ENCODE measurements around the gene SLC6A20. TPM values are rescaled to one million over a fixed set of nuclear protein-coding genes. Genes with fewer than 3 reads are reported as not detected.
A peak's percentile ranks its signal among the peaks of the same experiment; 100 is the strongest.

The SLC6A20 gene
- total and polyA plus RNA-seq, 7 experiments from 2014 or later = not detected

DNA sequence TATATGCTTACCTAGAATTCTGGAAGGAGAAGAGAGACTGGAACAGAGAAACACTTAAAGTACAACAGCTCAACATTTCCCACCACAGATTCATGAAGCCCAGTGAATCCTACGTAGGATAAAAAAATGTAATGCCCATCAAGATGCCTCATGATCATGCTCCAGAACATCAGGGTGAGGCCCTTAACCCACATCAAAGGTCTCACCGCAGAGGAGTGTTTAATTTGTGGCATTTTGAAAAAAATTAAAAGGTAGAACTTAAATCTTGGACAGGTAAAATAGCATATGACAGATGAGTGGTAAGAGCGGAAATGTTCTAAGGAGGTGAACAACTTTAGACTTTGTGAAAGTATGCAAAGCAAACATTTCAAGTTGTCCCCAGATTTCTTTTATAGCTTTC, 9.7 kb upstream of the SLC6A20 start:
- CTCF ChIA-PET = no interaction called here
- no peak overlapping the region for H3K4me3 ChIP-seq (ENCODE audit: low read length)
- ATAC-seq = no peak

GRCh38 chr3:45803252-45803935, 7.1 kb upstream of the SLC6A20 start:
- no peak for DNase-seq
- no peaks in the 10 kb centered on the region for H3K9me3 Mint-ChIP-seq
- peaks cover 12 to 63% (median 13%) of the 10 kb centered on the region in 5 donors for H3K27me3 Mint-ChIP-seq
- H3K4me3 Mint-ChIP-seq = no peak overlapping the region
- intact Hi-C loops (cut with micrococcal nuclease) = no loop called here
- no peaks in the 10 kb centered on the region for H3K36me3 Mint-ChIP-seq
- H3K27me3 ChIP-seq (ENCODE audit: control insufficient read depth in 2 of 2, insufficient read depth in 2 of 2, low read length in 2 of 2) = no peaks in the 10 kb centered on the region
- no peaks in the 10 kb centered on the region for H3K36me3 ChIP-seq (ENCODE audit: control insufficient read depth in 2 of 3, insufficient read depth in 3 of 3, low read length in 3 of 3)
- CTCF ChIA-PET = no interaction called here
- H3K4me3 ChIP-seq (ENCODE audit: low read length) = no peak overlapping the region
- ATAC-seq = no peak
- POLR2A ChIA-PET = no interaction called here
- H3K4me1 Mint-ChIP-seq = peaks cover 0 to 14% (median 11%) of the 10 kb centered on the region in 7 donors
- H3K27ac Mint-ChIP-seq = no peak overlapping the region
- H3K9me3 ChIP-seq (ENCODE audit: control insufficient read depth in 2 of 3, low read length in 3 of 3) = no peaks in the 10 kb centered on the region
- no peak overlapping the region for H3K27ac ChIP-seq (ENCODE audit: low read depth, low read length)
- no peaks in the 10 kb centered on the region for H3K4me1 ChIP-seq (ENCODE audit: control insufficient read depth in 2 of 2, insufficient read depth in 2 of 2, low read length in 2 of 2)

More for the DNA sequence above, 9.7 kb upstream of the SLC6A20 start:
- peaks cover 0 to 9% (median 3%) of the 10 kb centered on the region in 5 donors for H3K36me3 Mint-ChIP-seq
- no peak overlapping the region for H3K27ac Mint-ChIP-seq
- no peaks in the 10 kb centered on the region for H3K9me3 ChIP-seq (ENCODE audit: control insufficient read depth in 2 of 3, low read length in 3 of 3)
- peak in 1 of 9 donors; percentile 8 for DNase-seq
- intact Hi-C loops (cut with micrococcal nuclease) = no loop called here
- H3K4me3 Mint-ChIP-seq = peak overlapping the region in 1 of 10 donors; percentile 23
- H3K36me3 ChIP-seq (ENCODE audit: control insufficient read depth in 2 of 3, insufficient read depth in 3 of 3, low read length in 3 of 3) = no peaks in the 10 kb centered on the region
- H3K27me3 Mint-ChIP-seq = peaks cover 0 to 54% (median 0%) of the 10 kb centered on the region in 5 donors
- H3K4me1 ChIP-seq (ENCODE audit: control insufficient read depth in 2 of 2, insufficient read depth in 2 of 2, low read length in 2 of 2) = no peaks in the 10 kb centered on the region
- POLR2A ChIA-PET = no interaction called here
- no peaks in the 10 kb centered on the region for H3K27me3 ChIP-seq (ENCODE audit: control insufficient read depth in 2 of 2, insufficient read depth in 2 of 2, low read length in 2 of 2)
- H3K9me3 Mint-ChIP-seq = no peaks in the 10 kb centered on the region
- H3K4me1 Mint-ChIP-seq = peaks cover 0 to 14% (median 11%) of the 10 kb centered on the region in 7 donors
- H3K27ac ChIP-seq (ENCODE audit: low read depth, low read length) = no peak overlapping the region

DNA sequence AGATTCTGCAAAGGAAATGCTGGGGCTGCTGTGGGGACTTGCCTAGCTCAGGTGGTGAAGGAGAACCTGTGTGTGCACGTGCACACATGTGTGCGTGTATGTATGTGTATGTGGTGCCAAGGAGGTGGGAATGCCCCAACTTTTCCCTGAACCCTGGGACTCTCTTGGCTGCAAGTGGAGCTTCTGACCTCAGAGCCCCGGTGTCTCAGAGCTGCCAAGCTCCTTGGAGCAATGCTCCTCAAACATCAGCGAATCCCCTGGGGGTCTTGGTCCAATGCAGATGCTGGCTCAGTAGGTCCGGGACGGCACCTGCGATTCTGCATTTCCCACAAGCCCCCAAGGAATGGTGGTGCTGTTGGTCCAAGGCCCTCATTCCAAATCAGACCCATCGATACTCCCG, 5.8 kb upstream of the SLC6A20 start:
- Histone ChIP-seq H3K27me3 (ENCODE audit: control insufficient read depth in 2 of 2, insufficient read depth in 2 of 2, low read length in 2 of 2) (no peaks in the 10 kb centered on the region), H3K27ac (ENCODE audit: low read depth, low read length) (no peak overlapping the region), H3K9me3 (ENCODE audit: control insufficient read depth in 2 of 3, low read length in 3 of 3) (no peaks in the 10 kb centered on the region), H3K36me3 (ENCODE audit: control insufficient read depth in 2 of 3, insufficient read depth in 3 of 3, low read length in 3 of 3) (no peaks in the 10 kb centered on the region), H3K4me1 (ENCODE audit: control insufficient read depth in 2 of 2, insufficient read depth in 2 of 2, low read length in 2 of 2) (no peaks in the 10 kb centered on the region), H3K4me3 (ENCODE audit: low read length) (no peak overlapping the region)
- intact Hi-C loops (cut with micrococcal nuclease) = no loop called here
- ATAC-seq (no peak), DNase-seq (no peak)
- Mint-ChIP-seq H3K36me3 (no peaks in the 10 kb centered on the region), H3K4me1 (peaks cover 0 to 17% (median 11%) of the 10 kb centered on the region in 7 donors), H3K27ac (no peak overlapping the region), H3K4me3 (no peak overlapping the region), H3K9me3 (no peaks in the 10 kb centered on the region), H3K27me3 (peaks cover 23 to 70% (median 25%) of the 10 kb centered on the region in 5 donors)
- CTCF ChIA-PET = no interaction called here
- POLR2A ChIA-PET = no interaction called here

DNA sequence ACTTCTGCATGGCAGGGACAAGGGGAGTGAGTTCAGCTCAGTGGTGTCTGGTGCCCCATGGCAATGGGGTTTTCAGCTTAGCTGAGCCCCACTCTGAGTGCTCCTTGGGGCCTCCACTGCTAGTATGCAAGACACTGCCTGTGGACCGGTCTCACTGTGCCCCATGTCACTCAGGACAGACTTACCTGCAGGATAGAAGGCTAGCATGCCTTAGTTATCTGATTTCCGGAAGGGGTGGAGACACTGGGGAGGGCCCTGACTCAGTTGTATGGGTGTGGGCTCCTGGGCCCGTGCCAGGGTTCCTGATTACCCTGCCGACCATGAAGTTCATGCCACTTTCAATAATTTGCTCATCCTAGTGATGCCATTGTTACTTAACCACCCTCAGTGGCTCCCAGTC, 4.3 kb upstream of the SLC6A20 start:
- Histone ChIP-seq H3K4me1 (ENCODE audit: control insufficient read depth in 2 of 2, insufficient read depth in 2 of 2, low read length in 2 of 2) (peaks cover 0 to 5% of the 10 kb centered on the region in 2 donors), H3K36me3 (ENCODE audit: control insufficient read depth in 2 of 3, insufficient read depth in 3 of 3, low read length in 3 of 3) (no peaks in the 10 kb centered on the region), H3K27me3 (ENCODE audit: control insufficient read depth in 2 of 2, insufficient read depth in 2 of 2, low read length in 2 of 2) (peaks cover under 1 to 8% of the 10 kb centered on the region in 2 donors), H3K4me3 (ENCODE audit: low read length) (no peak overlapping the region), H3K27ac (ENCODE audit: low read depth, low read length) (no peak overlapping the region), H3K9me3 (ENCODE audit: control insufficient read depth in 2 of 3, low read length in 3 of 3) (no peaks in the 10 kb centered on the region)
- peaks cover 32 to 70% (median 34%) of the 10 kb centered on the region in 5 donors for H3K27me3 Mint-ChIP-seq
- DNase-seq (no peak), ATAC-seq (no peak)
- H3K36me3 Mint-ChIP-seq = no peaks in the 10 kb centered on the region
- H3K4me3 Mint-ChIP-seq = no peak overlapping the region
- POLR2A ChIA-PET = no interaction called here
- H3K9me3 Mint-ChIP-seq = no peaks in the 10 kb centered on the region
- no peak overlapping the region for H3K27ac Mint-ChIP-seq
- H3K4me1 Mint-ChIP-seq = peaks cover 2 to 20% (median 5%) of the 10 kb centered on the region in 7 donors
- intact Hi-C loops (cut with micrococcal nuclease) = no loop called here
- CTCF ChIA-PET = no interaction called here

DNA sequence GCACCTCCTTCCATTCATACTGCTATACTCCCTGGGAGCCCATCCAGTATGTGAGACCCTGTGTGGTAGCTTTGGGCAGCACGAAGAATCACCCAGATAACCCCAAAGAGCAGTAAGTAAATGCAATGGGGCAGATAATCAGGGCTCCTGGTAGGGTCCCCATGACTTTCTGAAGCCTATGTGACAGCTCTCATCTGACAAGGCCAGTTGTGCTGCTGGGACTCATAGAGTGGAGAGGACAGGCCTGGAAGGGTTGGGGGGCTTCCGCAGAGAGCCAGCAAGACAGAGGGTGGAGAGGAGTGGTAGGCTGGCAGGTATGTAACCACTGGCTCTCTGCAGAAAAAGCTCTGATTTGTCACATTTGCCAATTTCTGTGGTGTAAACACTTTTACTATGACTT, 3.2 kb upstream of the SLC6A20 start:
- CTCF ChIA-PET = no interaction called here
- Histone ChIP-seq H3K36me3 (ENCODE audit: control insufficient read depth in 2 of 3, insufficient read depth in 3 of 3, low read length in 3 of 3) (no peaks in the 10 kb centered on the region), H3K27me3 (ENCODE audit: control insufficient read depth in 2 of 2, insufficient read depth in 2 of 2, low read length in 2 of 2) (peaks cover 5 to 12% of the 10 kb centered on the region in 2 donors), H3K4me3 (ENCODE audit: low read length) (no peak overlapping the region), H3K27ac (ENCODE audit: low read depth, low read length) (no peak overlapping the region), H3K4me1 (ENCODE audit: control insufficient read depth in 2 of 2, insufficient read depth in 2 of 2, low read length in 2 of 2) (peaks cover 0 to 5% of the 10 kb centered on the region in 2 donors), H3K9me3 (ENCODE audit: control insufficient read depth in 2 of 3, low read length in 3 of 3) (no peaks in the 10 kb centered on the region)
- Mint-ChIP-seq H3K4me3 (no peak overlapping the region), H3K27ac (no peak overlapping the region), H3K36me3 (no peaks in the 10 kb centered on the region), H3K9me3 (no peaks in the 10 kb centered on the region), H3K4me1 (peaks cover 4 to 21% (median 9%) of the 10 kb centered on the region in 7 donors), H3K27me3 (peaks cover 42 to 71% (median 44%) of the 10 kb centered on the region in 5 donors)
- intact Hi-C loops (cut with micrococcal nuclease) = no loop called here
- POLR2A ChIA-PET = interaction anchor here (0.6 kb wide), 1 partner anchor 92 kb away, joined by 4 read pairs; no protein-coding TSS in a partner anchor
- no peak for ATAC-seq
- DNase-seq = no peak

GRCh38 chr3:45798034-45798433, 1.7 kb upstream of the SLC6A20 start:
- POLR2A ChIA-PET = no interaction called here
- Histone ChIP-seq H3K27ac (ENCODE audit: low read depth, low read length) (no peak overlapping the region), H3K9me3 (ENCODE audit: control insufficient read depth in 2 of 3, low read length in 3 of 3) (no peaks in the 10 kb centered on the region), H3K4me1 (ENCODE audit: control insufficient read depth in 2 of 2, insufficient read depth in 2 of 2, low read length in 2 of 2) (peaks cover 0 to 5% of the 10 kb centered on the region in 2 donors), H3K4me3 (ENCODE audit: low read length) (no peak overlapping the region), H3K36me3 (ENCODE audit: control insufficient read depth in 2 of 3, insufficient read depth in 3 of 3, low read length in 3 of 3) (no peaks in the 10 kb centered on the region), H3K27me3 (ENCODE audit: control insufficient read depth in 2 of 2, insufficient read depth in 2 of 2, low read length in 2 of 2) (peaks cover 5 to 12% of the 10 kb centered on the region in 2 donors)
- Mint-ChIP-seq H3K27me3 (peaks cover 51 to 73% (median 52%) of the 10 kb centered on the region in 5 donors), H3K9me3 (no peaks in the 10 kb centered on the region), H3K27ac (no peak overlapping the region), H3K4me3 (peak overlapping the region in 1 of 10 donors; percentile 11), H3K4me1 (peaks cover 4 to 21% (median 9%) of the 10 kb centered on the region in 7 donors), H3K36me3 (no peaks in the 10 kb centered on the region)
- ATAC-seq (no peak), DNase-seq (no peak)
- intact Hi-C loops (cut with micrococcal nuclease) = no loop called here
- CTCF ChIA-PET = no interaction called here
